IMR-90 (cell line): ENCODE data around the gene SPDYE4. TPM values are rescaled to one million over a fixed set of nuclear protein-coding genes. Genes with fewer than 3 reads are reported as not detected.

Source experiments
- ATAC-seq: fragments of 200-7000 bp; cut with Tn5 transposase; 2 replicates; pipeline ENCODE4 v1.9.1; 2020; ENCODE audit warnings: low read depth, mild to moderate bottlenecking, moderate library complexity
- BruUV-seq: library from RNA; stranded (reverse); fragments of 400-500 nt; replicated peaks from 2 replicates; lab custom pipeline; 2021; lab: Mats Ljungman, UMichigan
- CTCF ChIA-PET: fragments of 300-600 bp; formaldehyde crosslinking; extraction: SDS; loops from one replicate; lab custom pipeline; 2021; ENCODE audit warnings: antibody characterized with exemption; lab: Yijun Ruan, JAX
- POLR2A ChIA-PET: fragments of 300-600 bp; sonication (Branson Sonifier 250); formaldehyde crosslinking; loops from one replicate; lab custom pipeline; 2022; ENCODE audit warnings: antibody characterized with exemption; ENCODE audit not compliant: unreplicated experiment; lab: Charles Lee
- DNase-seq: peaks from one replicate; pipeline ENCODE4 v3.0.0; 2013
- H2AFZ ChIP-seq: replicated peaks from 2 replicates; pipeline ENCODE3; 2013; ENCODE audit warnings: low read length, mild to moderate bottlenecking; ENCODE audit not compliant: poor library complexity
- H2AK5ac ChIP-seq: 2 replicates; pipeline ENCODE4 v1.6.1; 2013; ENCODE audit warnings: low read depth, low read length, inconsistent platforms
- H2AK9ac ChIP-seq: replicated peaks from 2 replicates; pipeline ENCODE3; 2013; ENCODE audit warnings: mild to moderate bottlenecking, low read depth, low read length, moderate library complexity; ENCODE audit not compliant: poor library complexity
- H2BK120ac ChIP-seq: 2 replicates; pipeline ENCODE4 v1.6.1; 2013; ENCODE audit warnings: low read depth, low read length, inconsistent platforms
- H2BK15ac ChIP-seq: 3 replicates; pipeline ENCODE4 v1.6.1; 2013; ENCODE audit warnings: low read depth, low read length, inconsistent platforms
- H2BK20ac ChIP-seq: 2 replicates; pipeline ENCODE4 v1.6.1; 2013; ENCODE audit warnings: low read depth, mild to moderate bottlenecking, inconsistent platforms, low read length, moderate library complexity
- H2BK5ac ChIP-seq: 2 replicates; pipeline ENCODE4 v1.6.1; 2013; ENCODE audit warnings: mild to moderate bottlenecking, low read depth, low read length, inconsistent platforms; ENCODE audit not compliant: poor library complexity, severe bottlenecking
- H3K14ac ChIP-seq: replicated peaks from 2 replicates; pipeline ENCODE4 v1.6.1; 2013; ENCODE audit warnings: low read depth, low read length, inconsistent platforms
- H3K18ac ChIP-seq: 2 replicates; pipeline ENCODE4 v1.6.1; 2013; ENCODE audit warnings: low read depth, low read length, control low read depth
- H3K23ac ChIP-seq: 2 replicates; pipeline ENCODE4 v1.6.1; 2013; ENCODE audit warnings: low read depth, low read length, inconsistent platforms
- H3K27ac ChIP-seq: 2 replicates; pipeline ENCODE4 v1.5.1; 2013; ENCODE audit warnings: mild to moderate bottlenecking, control low read depth, low read length; ENCODE audit not compliant: insufficient read depth
- H3K27me3 ChIP-seq: 2 replicates; pipeline ENCODE4 v1.6.1; 2013; ENCODE audit warnings: low read length; ENCODE audit not compliant: control insufficient read depth, insufficient read depth
- H3K36me3 ChIP-seq: 2 replicates; pipeline ENCODE4 v1.6.1; 2013; ENCODE audit warnings: low read length, mixed read lengths; ENCODE audit not compliant: control insufficient read depth, insufficient read depth
- H3K4ac ChIP-seq: 2 replicates; pipeline ENCODE4 v1.6.1; 2013; ENCODE audit warnings: low read depth, low read length, inconsistent platforms
- H3K4me1 ChIP-seq: 2 replicates; pipeline ENCODE4 v1.6.1; 2013; ENCODE audit warnings: low read length, mixed read lengths; ENCODE audit not compliant: control insufficient read depth, insufficient read depth
- H3K4me2 ChIP-seq: 2 replicates; pipeline ENCODE4 v1.6.1; 2013; ENCODE audit warnings: low read depth, mild to moderate bottlenecking, control low read depth, low read length, moderate library complexity
- H3K4me3 ChIP-seq: 2 replicates; pipeline ENCODE4 v1.5.1; 2013; ENCODE audit warnings: low read depth, mild to moderate bottlenecking, control low read depth, low read length, moderate library complexity; ENCODE audit not compliant: insufficient read depth
- H3K56ac ChIP-seq: 2 replicates; pipeline ENCODE4 v1.6.1; 2013; ENCODE audit warnings: low read length, inconsistent platforms; ENCODE audit not compliant: insufficient read depth; ENCODE audit errors: extremely low read depth
- H3K79me1 ChIP-seq, 2 experiments: 2 replicates each; pipeline ENCODE4 v1.6.1; 2013; ENCODE audit warnings: low read length in 2 of 2, inconsistent platforms in 1 of 2, low read depth in 1 of 2
- H3K9ac ChIP-seq: 2 replicates; pipeline ENCODE4 v1.6.1; 2013; ENCODE audit warnings: low read depth, low read length, control low read depth
- H3K9me1 ChIP-seq: 2 replicates; pipeline ENCODE4 v1.6.1; 2013; ENCODE audit warnings: low read length, inconsistent platforms; ENCODE audit not compliant: insufficient read depth
- H3K9me3 ChIP-seq: 2 replicates; pipeline ENCODE4 v1.6.1; 2013; ENCODE audit warnings: low read length; ENCODE audit not compliant: control insufficient read depth, insufficient read depth
- H4K20me1 ChIP-seq: 2 replicates; pipeline ENCODE4 v1.6.1; 2013; ENCODE audit warnings: low read length, inconsistent platforms; ENCODE audit not compliant: insufficient read depth
- H4K5ac ChIP-seq: 2 replicates; pipeline ENCODE4 v1.6.1; 2013; ENCODE audit warnings: mild to moderate bottlenecking, low read depth, low read length, control low read depth
- H4K8ac ChIP-seq, 2 experiments: 2 replicates each; pipeline ENCODE4 v1.6.1; 2013; ENCODE audit warnings: low read depth in 2 of 2, low read length in 2 of 2, control low read depth in 1 of 2, inconsistent platforms in 1 of 2
- H4K91ac ChIP-seq: 2 replicates; pipeline ENCODE4 v1.6.1; 2013; ENCODE audit warnings: low read depth, low read length, inconsistent platforms; ENCODE audit not compliant: insufficient read depth
- BHLHE40 ChIP-seq: fragments of 150-350 bp; IDR thresholded peaks from 2 replicates; pipeline ENCODE4 v1.6.1; 2016; ENCODE audit warnings: mild to moderate bottlenecking, low read depth, low read length
- CEBPB ChIP-seq: IDR thresholded peaks from 2 replicates; pipeline ENCODE4 v1.6.1; 2012; ENCODE audit warnings: low read depth, low read length, improper control_type of control experiment
- CHD1 ChIP-seq: IDR thresholded peaks from 2 replicates; pipeline ENCODE4 v1.6.1; 2012; ENCODE audit warnings: low read depth, low read length, improper control_type of control experiment
- FOS ChIP-seq: fragments of 150-350 bp; IDR thresholded peaks from 2 replicates; pipeline ENCODE4 v1.6.1; 2016; ENCODE audit warnings: low read depth, low read length
- MAFK ChIP-seq: IDR thresholded peaks from 2 replicates; pipeline ENCODE4 v1.6.1; 2012; ENCODE audit warnings: low read depth, low read length, improper control_type of control experiment
- MAZ ChIP-seq: IDR thresholded peaks from 2 replicates; pipeline ENCODE4 v1.6.1; 2012; ENCODE audit warnings: low read depth, mild to moderate bottlenecking, low read length, improper control_type of control experiment, moderate library complexity, borderline replicate concordance
- MXI1 ChIP-seq: IDR thresholded peaks from 2 replicates; pipeline ENCODE4 v1.6.1; 2012; ENCODE audit warnings: low read depth, mild to moderate bottlenecking, low read length, moderate library complexity, borderline replicate concordance
- NFE2L2 ChIP-seq: fragments of 150-350 bp; IDR thresholded peaks from 2 replicates; pipeline ENCODE4 v1.6.1; 2016; ENCODE audit warnings: low read depth, mild to moderate bottlenecking, low read length
- RAD21 ChIP-seq: IDR thresholded peaks from 2 replicates; pipeline ENCODE4 v1.6.1; 2012; ENCODE audit warnings: low read length, improper control_type of control experiment
- RCOR1 ChIP-seq: IDR thresholded peaks from 2 replicates; pipeline ENCODE4 v1.6.1; 2012; ENCODE audit warnings: mild to moderate bottlenecking, low read length, improper control_type of control experiment; ENCODE audit not compliant: insufficient replicate concordance
- SMC3 ChIP-seq: fragments of 150-350 bp; IDR thresholded peaks from 2 replicates; pipeline ENCODE4 v1.6.1; 2016; ENCODE audit warnings: low read depth, mild to moderate bottlenecking, antibody characterized with exemption, low read length, moderate library complexity
- WGBS, 2 experiments: methylation state at CpG; one replicate each; pipeline versions ENCODE4 v1.1.5 to v1.1.7; 2013; ENCODE audit warnings: missing lambda C conversion rate in 2 of 2; ENCODE audit not compliant: insufficient read length in 1 of 2; ENCODE audit errors: extremely low coverage in 2 of 2; 5-methylcytosine and 5-hydroxymethylcytosine counted together
- dilution Hi-C: fragments of 300-500 bp; cut with HindIII; formaldehyde crosslinking; loops from one replicate; pipeline ENCODE4 v1.14.3; 2018; ENCODE audit warnings: low sequenced_read_pairs; ENCODE audit not compliant: unreplicated experiment
- in situ Hi-C: fragments of 300-500 bp; cut with MboI; formaldehyde crosslinking; loops from 3 replicates; pipeline ENCODE4 v1.14.3; 2019; ENCODE audit warnings: low sequenced_read_pairs, inconsistent platforms, mixed read lengths
- intact Hi-C: fragments of 100-400 bp; cut with micrococcal nuclease; formaldehyde crosslinking; loops from 2 replicates; pipeline ENCODE4 v1.10.0; 2022
- polyA plus RNA-seq, 3 experiments: library from polyadenylated mRNA; depleted of rRNA; stranded (reverse); fragments of >200 nt; gene quantifications; 2 replicates each; pipeline ENCODE4 v1.2.3, GENCODE V29; 2012; ENCODE audit warnings: low replicate concordance in 1 of 3
- total RNA-seq: library from RNA; depleted of rRNA; stranded (reverse); fragments of >200 nt; gene quantifications from 2 replicates; pipeline ENCODE4 v1.2.3, GENCODE V29; 2012
- TF ChIP-seq, protein P1 (sequence below): conservative IDR thresholded peaks from 2 replicates; pipeline ENCODE4 v1.5.1; 2012; ENCODE audit warnings: mild to moderate bottlenecking, low read depth, low read length, improper control_type of control experiment
- TF ChIP-seq, protein P2 (sequence below): fragments of 150-350 bp; IDR thresholded peaks from 2 replicates; pipeline ENCODE4 v1.6.1; 2016; ENCODE audit warnings: low read depth, mild to moderate bottlenecking, low read length, moderate library complexity, borderline replicate concordance
- TF ChIP-seq, protein P3 (sequence below): fragments of 150-350 bp; IDR thresholded peaks from 2 replicates; pipeline ENCODE4 v1.6.1; 2017; ENCODE audit warnings: mild to moderate bottlenecking, antibody characterized with exemption, low read length, low read depth

The SPDYE4 gene
- total and polyA plus RNA-seq, 2 of the 4 experiments (the other 2 are of a cell fraction): not detected

DNA sequence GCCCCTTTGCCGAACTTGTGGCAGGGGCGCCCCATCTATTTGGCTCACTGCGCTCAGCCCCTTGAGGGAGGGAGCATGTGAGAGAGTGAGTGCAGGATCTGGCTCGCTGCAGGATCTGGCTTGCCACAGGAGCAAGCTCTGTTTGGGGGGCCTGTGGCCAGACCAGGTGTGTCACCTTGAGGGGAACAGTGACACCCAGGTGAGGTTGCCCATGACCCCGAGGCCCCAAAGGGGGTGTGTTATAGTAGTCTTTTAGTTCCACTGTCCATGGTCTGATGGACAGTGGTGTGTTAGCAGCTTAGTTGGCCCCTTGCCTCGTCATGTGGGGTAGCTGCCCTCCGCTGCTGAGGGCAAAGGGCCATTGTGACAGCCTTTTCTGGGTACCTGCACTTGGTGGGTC is 55.3 kb downstream of the SPDYE4 start:
- H2BK15ac ChIP-seq: no peak overlapping the region
- POLR2A ChIA-PET: no interaction called here
- H3K4me2 ChIP-seq: no peak overlapping the region
- dilution Hi-C loops (no loop called here), in situ Hi-C loops (no loop called here), intact Hi-C loops (no loop called here)
- TF ChIP-seq SMC3 (no peak), MAZ (no peak), FOS (no peak), NFE2L2 (no peak), BHLHE40 (no peak), CEBPB (no peak), MAFK (no peak), RAD21 (no peak), CHD1 (no peak), MXI1 (no peak), RCOR1 (no peak)
- TF ChIP-seq, protein P1, sequence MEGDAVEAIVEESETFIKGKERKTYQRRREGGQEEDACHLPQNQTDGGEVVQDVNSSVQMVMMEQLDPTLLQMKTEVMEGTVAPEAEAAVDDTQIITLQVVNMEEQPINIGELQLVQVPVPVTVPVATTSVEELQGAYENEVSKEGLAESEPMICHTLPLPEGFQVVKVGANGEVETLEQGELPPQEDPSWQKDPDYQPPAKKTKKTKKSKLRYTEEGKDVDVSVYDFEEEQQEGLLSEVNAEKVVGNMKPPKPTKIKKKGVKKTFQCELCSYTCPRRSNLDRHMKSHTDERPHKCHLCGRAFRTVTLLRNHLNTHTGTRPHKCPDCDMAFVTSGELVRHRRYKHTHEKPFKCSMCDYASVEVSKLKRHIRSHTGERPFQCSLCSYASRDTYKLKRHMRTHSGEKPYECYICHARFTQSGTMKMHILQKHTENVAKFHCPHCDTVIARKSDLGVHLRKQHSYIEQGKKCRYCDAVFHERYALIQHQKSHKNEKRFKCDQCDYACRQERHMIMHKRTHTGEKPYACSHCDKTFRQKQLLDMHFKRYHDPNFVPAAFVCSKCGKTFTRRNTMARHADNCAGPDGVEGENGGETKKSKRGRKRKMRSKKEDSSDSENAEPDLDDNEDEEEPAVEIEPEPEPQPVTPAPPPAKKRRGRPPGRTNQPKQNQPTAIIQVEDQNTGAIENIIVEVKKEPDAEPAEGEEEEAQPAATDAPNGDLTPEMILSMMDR: no peak
- TF ChIP-seq, protein P2, sequence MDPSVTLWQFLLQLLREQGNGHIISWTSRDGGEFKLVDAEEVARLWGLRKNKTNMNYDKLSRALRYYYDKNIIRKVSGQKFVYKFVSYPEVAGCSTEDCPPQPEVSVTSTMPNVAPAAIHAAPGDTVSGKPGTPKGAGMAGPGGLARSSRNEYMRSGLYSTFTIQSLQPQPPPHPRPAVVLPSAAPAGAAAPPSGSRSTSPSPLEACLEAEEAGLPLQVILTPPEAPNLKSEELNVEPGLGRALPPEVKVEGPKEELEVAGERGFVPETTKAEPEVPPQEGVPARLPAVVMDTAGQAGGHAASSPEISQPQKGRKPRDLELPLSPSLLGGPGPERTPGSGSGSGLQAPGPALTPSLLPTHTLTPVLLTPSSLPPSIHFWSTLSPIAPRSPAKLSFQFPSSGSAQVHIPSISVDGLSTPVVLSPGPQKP: no peak
- TF ChIP-seq, protein P3, sequence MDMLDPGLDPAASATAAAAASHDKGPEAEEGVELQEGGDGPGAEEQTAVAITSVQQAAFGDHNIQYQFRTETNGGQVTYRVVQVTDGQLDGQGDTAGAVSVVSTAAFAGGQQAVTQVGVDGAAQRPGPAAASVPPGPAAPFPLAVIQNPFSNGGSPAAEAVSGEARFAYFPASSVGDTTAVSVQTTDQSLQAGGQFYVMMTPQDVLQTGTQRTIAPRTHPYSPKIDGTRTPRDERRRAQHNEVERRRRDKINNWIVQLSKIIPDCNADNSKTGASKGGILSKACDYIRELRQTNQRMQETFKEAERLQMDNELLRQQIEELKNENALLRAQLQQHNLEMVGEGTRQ: no peak
- no peak overlapping the region for H2BK120ac ChIP-seq
- CTCF ChIA-PET: no interaction called here
- H4K5ac ChIP-seq: no peak overlapping the region
- DNase-seq (no peak), ATAC-seq (no peak)
- H3K27me3 ChIP-seq: no peaks in the 10 kb centered on the region
- H3K4me3 ChIP-seq: no peak overlapping the region
- peaks cover 13% of the 10 kb centered on the region for H3K9me1 ChIP-seq
- no peak overlapping the region for H4K91ac ChIP-seq
- H3K36me3 ChIP-seq: no peaks in the 10 kb centered on the region
- no peak overlapping the region for H3K9ac ChIP-seq
- no peaks in the 10 kb centered on the region for H3K9me3 ChIP-seq
- no peak overlapping the region for H3K14ac ChIP-seq
- WGBS, 2 experiments: no CpG with 5 or more reads among the region's 7 CpGs
- H2BK20ac ChIP-seq: no peak overlapping the region
- H3K23ac ChIP-seq: no peak overlapping the region
- no peak overlapping the region for H4K8ac ChIP-seq
- no peaks in the 10 kb centered on the region for H4K20me1 ChIP-seq
- no peak overlapping the region for H2AK9ac ChIP-seq
- no TSS peak for BruUV-seq
- H3K56ac ChIP-seq: no peak overlapping the region
- no peak overlapping the region for H3K27ac ChIP-seq
- H2AFZ ChIP-seq: no peak overlapping the region
- peaks cover 0 to 4% of the 10 kb centered on the region in 2 experiments; a peak in 2 of 4 replicates for H3K79me1 ChIP-seq
- no peak overlapping the region for H2AK5ac ChIP-seq
- H3K4ac ChIP-seq: no peak overlapping the region
- peaks cover 11% of the 10 kb centered on the region for H3K4me1 ChIP-seq
- H3K18ac ChIP-seq: no peak overlapping the region
- no peak overlapping the region for H2BK5ac ChIP-seq
